Measurements from ENCODE around the gene TMEFF1.

Gene TMEFF1

DNA sequence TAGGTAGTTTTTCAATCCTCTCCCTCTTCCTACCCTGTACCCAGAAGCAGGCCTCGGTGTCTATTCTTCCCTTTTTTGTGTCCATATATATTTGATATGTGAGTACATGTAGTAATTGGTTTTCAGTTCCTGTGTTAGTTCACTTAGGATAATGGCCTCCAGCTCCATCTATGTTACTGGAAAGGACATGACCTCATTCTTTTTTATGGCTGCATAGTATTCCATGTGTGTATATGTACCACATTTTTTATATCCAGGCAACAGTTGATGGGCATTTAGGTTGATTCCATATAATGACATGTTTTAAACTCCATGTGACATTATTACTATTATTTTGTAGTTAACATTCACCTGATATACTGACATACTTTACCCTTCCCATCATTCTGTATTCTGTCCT, 154.0 kb downstream of the TMEFF1 start:
- no peak for DNase-seq
